ENCODE data around the gene POLR1A. TPM values are rescaled to one million over a fixed set of nuclear protein-coding genes. Genes with fewer than 3 reads are reported as not detected.

Gene POLR1A
- total RNA-seq, result 10 to 100 TPM; 11.1 to 17.6 (median 13.3) TPM

- Histone ChIP-seq H3K27ac (peak within 1 kb of the TSS; percentile 72 to 91 (median 84)), H3K9me3 (no peaks in the 10 kb centered on the region), H3K4me1 (peaks cover 3 to 35% (median 22%) of the 10 kb centered on the region in 4 donors), H3K27me3 (no peaks in the 10 kb centered on the region), H3K36me3 (peaks cover 0 to 5% (median 0%) of the 10 kb centered on the region in 4 donors), H3K4me3 (peak within 1 kb of the TSS; percentile 60 to 74 (median 68))
- in situ Hi-C loops (cut with MboI; ENCODE audit: low pct_ligation_motif_present in 1 of 4, low pct_unique_long_range_greater_than_20kb in 1 of 4, low sequenced_read_pairs in 3 of 4) (no loop called here), intact Hi-C loops (cut with DNase I; ENCODE audit: low total_unique reads) (no loop called here)
- DNase-seq, result peak; percentile 89
- WGBS, 2 donors (ENCODE audit: low coverage in 1 of 2), result 0% methylated on average over 5 to 38 of the region's 38 CpGs
- TF ChIP-seq EP300 (IDR thresholded peaks at IDR 0.05; ENCODE audit: low read depth) (no peak), CTCF (IDR thresholded peaks at IDR 0.05) (peak in 2 of 5 experiments; percentile 12 to 13), POLR2A (IDR thresholded peaks at IDR 0.05) (no peak)
Observed at GRCh38 chr2:86105252-86105968, at the start of gene POLR1A. Gene POLR1A, minus strand, starts transcription at chr2:86105886. Its CDS starts 110 bp downstream, at chr2:86105776.

GRCh38 chr2:86150502-86150901 lies 44.8 kb upstream of the POLR1A start:
- Histone ChIP-seq H3K27ac (no peak overlapping the region), H3K9me3 (no peaks in the 10 kb centered on the region), H3K27me3 (no peaks in the 10 kb centered on the region), H3K4me1 (no peaks in the 10 kb centered on the region), H3K4me3 (no peak overlapping the region), H3K36me3 (peaks cover 0 to 59% (median 26%) of the 10 kb centered on the region in 4 donors)
- no peak for DNase-seq
- intact Hi-C loops (cut with DNase I; ENCODE audit: low total_unique reads) (no loop called here), in situ Hi-C loops (cut with MboI; ENCODE audit: low pct_ligation_motif_present in 1 of 4, low pct_unique_long_range_greater_than_20kb in 1 of 4, low sequenced_read_pairs in 3 of 4) (no loop called here)
- WGBS, 2 donors (ENCODE audit: low coverage in 1 of 2), result 94% methylated on average over 2 of the region's 2 CpGs
- TF ChIP-seq POLR2AphosphoS5 (IDR thresholded peaks at IDR 0.05), result no peak
- TF ChIP-seq EP300 (IDR thresholded peaks at IDR 0.05; ENCODE audit: low read depth), result no peak
- TF ChIP-seq POLR2A (IDR thresholded peaks at IDR 0.05), result no peak
- no peak for TF ChIP-seq CTCF (IDR thresholded peaks at IDR 0.05)

GRCh38 chr2:86147793-86148192 lies 42.1 kb upstream of the POLR1A start:
- 84% methylated on average over 2 of the region's 2 CpGs; no CpG with 5 or more reads in 1 of the 2 donors for WGBS, 2 donors (ENCODE audit: low coverage in 1 of 2)
- intact Hi-C loops (cut with DNase I; ENCODE audit: low total_unique reads), result no loop called here
- DNase-seq, result no peak
- H3K4me3 ChIP-seq, result no peak overlapping the region
- no peaks in the 10 kb centered on the region for H3K4me1 ChIP-seq
- H3K27me3 ChIP-seq, result no peaks in the 10 kb centered on the region
- no peak overlapping the region for H3K27ac ChIP-seq
- no peaks in the 10 kb centered on the region for H3K9me3 ChIP-seq
- no peak for TF ChIP-seq EP300 (IDR thresholded peaks at IDR 0.05; ENCODE audit: low read depth)
- no peak for TF ChIP-seq CTCF (IDR thresholded peaks at IDR 0.05)
- no peak for TF ChIP-seq POLR2AphosphoS5 (IDR thresholded peaks at IDR 0.05)
- TF ChIP-seq POLR2A (IDR thresholded peaks at IDR 0.05), result no peak
- H3K36me3 ChIP-seq, result peaks cover 0 to 70% (median 34%) of the 10 kb centered on the region in 4 donors
- in situ Hi-C loops (cut with MboI; ENCODE audit: low pct_ligation_motif_present in 1 of 4, low pct_unique_long_range_greater_than_20kb in 1 of 4, low sequenced_read_pairs in 3 of 4), result no loop called here

GRCh38 chr2:86143926-86144685 lies 38.4 kb upstream of the POLR1A start:
- DNase-seq, result no peak
- H3K9me3 ChIP-seq, result no peaks in the 10 kb centered on the region
- H3K27ac ChIP-seq, result no peak overlapping the region
- 88% methylated on average over 9 to 14 of the region's 14 CpGs for WGBS, 2 donors (ENCODE audit: low coverage in 1 of 2)
- no peaks in the 10 kb centered on the region for H3K27me3 ChIP-seq
- no peak overlapping the region for H3K4me3 ChIP-seq
- no peaks in the 10 kb centered on the region for H3K4me1 ChIP-seq
- TF ChIP-seq CTCF (IDR thresholded peaks at IDR 0.05) (no peak), EP300 (IDR thresholded peaks at IDR 0.05; ENCODE audit: low read depth) (no peak), POLR2AphosphoS5 (IDR thresholded peaks at IDR 0.05) (no peak), POLR2A (IDR thresholded peaks at IDR 0.05) (no peak)
- H3K36me3 ChIP-seq, result peaks cover 0 to 59% (median 24%) of the 10 kb centered on the region in 4 donors
- intact Hi-C loops (cut with DNase I; ENCODE audit: low total_unique reads) (no loop called here), in situ Hi-C loops (cut with MboI; ENCODE audit: low pct_ligation_motif_present in 1 of 4, low pct_unique_long_range_greater_than_20kb in 1 of 4, low sequenced_read_pairs in 3 of 4) (no loop called here)
